PC-3 (cell line): Measurements from ENCODE around the gene ZBTB43.

Experiments
- CTCF ChIP-seq: fragments of 300-600 bp; sonication (generic); conservative IDR thresholded peaks from 2 replicates; pipeline ENCODE4 v1.5.1; 2017; ENCODE audit warnings: antibody characterized with exemption, low read depth, mild to moderate bottlenecking, low read length
- EZH2 ChIP-seq: fragments of 300-600 bp; sonication (generic); IDR thresholded peaks from one replicate; pipeline ENCODE4 v1.6.1; 2017; ENCODE audit warnings: antibody characterized with exemption, mild to moderate bottlenecking, low read length; ENCODE audit not compliant: unreplicated experiment

DNA sequence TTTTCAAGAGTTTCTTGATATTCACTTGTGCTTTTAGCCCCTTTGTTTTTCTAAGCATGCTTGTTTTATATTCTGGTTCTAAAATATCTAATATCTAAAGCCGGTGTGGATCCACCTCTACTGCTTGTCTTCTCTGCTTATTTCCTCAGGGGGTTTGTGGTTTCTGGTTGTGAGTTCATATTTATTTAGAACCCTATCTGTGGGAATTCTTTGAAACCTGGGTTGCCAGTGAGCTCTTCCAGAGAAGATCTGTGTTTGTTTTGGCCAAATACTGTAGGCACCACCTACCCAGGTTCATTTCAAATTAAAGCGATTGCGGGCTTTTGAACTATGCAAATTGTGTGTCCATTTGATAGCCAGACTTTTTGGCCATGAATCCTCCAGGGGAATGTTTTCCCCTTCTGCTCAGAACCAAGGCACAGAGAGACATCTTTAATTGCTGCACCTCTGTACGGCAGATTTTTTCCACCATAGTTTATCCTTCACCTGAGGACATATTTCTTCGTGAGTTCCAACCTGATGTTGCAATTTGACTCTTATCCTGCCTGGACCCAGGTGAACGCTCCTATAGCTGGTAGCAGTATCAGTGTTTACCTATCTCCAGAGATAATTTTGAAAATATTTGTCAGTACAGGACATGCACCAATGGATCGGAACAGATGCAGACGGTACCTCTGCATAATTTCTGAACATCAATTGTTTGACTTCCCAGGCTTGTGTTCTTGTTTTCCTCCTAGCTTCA, 2.4 kb upstream of the ZBTB43 start:
- TF ChIP-seq EZH2 (no peak), CTCF (no peak)
